ENCODE results near the gene ODAD3.

DNA sequence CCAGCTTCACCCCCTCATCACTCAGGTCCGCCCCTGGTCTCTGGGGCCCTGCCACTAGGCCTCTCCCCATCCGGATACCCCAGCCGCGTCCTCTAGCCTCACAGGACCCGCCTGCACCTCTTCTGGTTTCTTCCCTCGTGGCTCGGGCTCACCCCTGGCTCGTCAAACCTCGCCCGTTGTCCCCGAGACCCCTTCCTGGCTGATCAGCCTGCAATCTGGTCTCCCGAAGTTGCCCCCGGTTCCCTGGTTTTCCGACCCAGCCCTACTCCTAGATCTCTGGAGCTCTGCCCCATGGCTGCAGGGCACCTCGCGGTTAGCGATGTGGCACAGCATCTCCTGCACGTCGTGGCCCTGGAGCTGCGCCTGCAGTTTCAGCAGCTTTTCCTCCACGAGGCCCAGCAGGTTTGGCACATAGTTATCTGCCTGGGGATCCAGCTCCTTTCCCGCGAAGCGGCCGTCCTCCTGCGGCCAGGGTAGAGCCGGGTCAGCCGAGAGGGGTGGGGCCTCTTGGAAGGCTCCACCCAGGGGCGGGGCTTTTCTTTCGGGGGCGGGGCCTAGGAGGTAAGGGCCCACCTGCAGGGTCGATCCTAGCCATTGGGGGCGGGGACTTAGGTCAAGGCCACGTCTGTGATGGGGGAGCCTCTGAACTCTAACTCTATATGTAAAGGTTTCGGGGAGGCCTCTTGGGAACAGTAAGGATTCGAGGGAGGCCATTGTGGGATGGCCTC, 13.4 kb downstream of the ODAD3 start:
- TF ChIP-seq, protein P1, sequence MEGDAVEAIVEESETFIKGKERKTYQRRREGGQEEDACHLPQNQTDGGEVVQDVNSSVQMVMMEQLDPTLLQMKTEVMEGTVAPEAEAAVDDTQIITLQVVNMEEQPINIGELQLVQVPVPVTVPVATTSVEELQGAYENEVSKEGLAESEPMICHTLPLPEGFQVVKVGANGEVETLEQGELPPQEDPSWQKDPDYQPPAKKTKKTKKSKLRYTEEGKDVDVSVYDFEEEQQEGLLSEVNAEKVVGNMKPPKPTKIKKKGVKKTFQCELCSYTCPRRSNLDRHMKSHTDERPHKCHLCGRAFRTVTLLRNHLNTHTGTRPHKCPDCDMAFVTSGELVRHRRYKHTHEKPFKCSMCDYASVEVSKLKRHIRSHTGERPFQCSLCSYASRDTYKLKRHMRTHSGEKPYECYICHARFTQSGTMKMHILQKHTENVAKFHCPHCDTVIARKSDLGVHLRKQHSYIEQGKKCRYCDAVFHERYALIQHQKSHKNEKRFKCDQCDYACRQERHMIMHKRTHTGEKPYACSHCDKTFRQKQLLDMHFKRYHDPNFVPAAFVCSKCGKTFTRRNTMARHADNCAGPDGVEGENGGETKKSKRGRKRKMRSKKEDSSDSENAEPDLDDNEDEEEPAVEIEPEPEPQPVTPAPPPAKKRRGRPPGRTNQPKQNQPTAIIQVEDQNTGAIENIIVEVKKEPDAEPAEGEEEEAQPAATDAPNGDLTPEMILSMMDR (IDR thresholded peaks at IDR 0.05; ENCODE audit: insufficient read depth, low read length), result no peak
- TF ChIP-seq GABPA (IDR thresholded peaks at IDR 0.05; ENCODE audit: low read depth), result no peak
- TF ChIP-seq REST (IDR thresholded peaks at IDR 0.05; ENCODE audit: insufficient replicate concordance, low read depth), result no peak
- TF ChIP-seq POLR2AphosphoS5 (IDR thresholded peaks at IDR 0.05; ENCODE audit: low read depth), result no peak

All from HL-60 (cell line).